WTC11 (cell line): ENCODE data around the gene SAYSD1.

Experiments used
- ATF1 ChIP-seq: sonication (generic); formaldehyde crosslinking; IDR thresholded peaks from 2 replicates; pipeline ENCODE4 v1.8.1; 2023; ENCODE audit warnings: mild to moderate bottlenecking, moderate library complexity, missing genetic modification reagents
- CREB1 ChIP-seq: sonication (generic); formaldehyde crosslinking; IDR thresholded peaks from 2 replicates; pipeline ENCODE4 v1.8.0; 2023; ENCODE audit warnings: mild to moderate bottlenecking, missing genetic modification reagents
- CTCF ChIP-seq: fragments of 200-600 bp; IDR thresholded peaks from 2 replicates; pipeline ENCODE4 v1.8.0; 2022; ENCODE audit warnings: antibody characterized with exemption
- ETV6 ChIP-seq: sonication (generic); formaldehyde crosslinking; IDR thresholded peaks from 2 replicates; pipeline ENCODE4 v1.8.1; 2022; ENCODE audit warnings: mild to moderate bottlenecking, missing genetic modification reagents
- FOXJ3 ChIP-seq: sonication (generic); formaldehyde crosslinking; IDR thresholded peaks from 2 replicates; pipeline ENCODE4 v1.9.0; 2021; ENCODE audit warnings: missing genetic modification reagents, mild to moderate bottlenecking, borderline replicate concordance
- FOXK1 ChIP-seq: sonication (generic); formaldehyde crosslinking; IDR thresholded peaks from 2 replicates; pipeline ENCODE4 v1.8.0; 2022; ENCODE audit warnings: mild to moderate bottlenecking, moderate library complexity, missing genetic modification reagents
- JUN ChIP-seq: sonication (generic); formaldehyde crosslinking; IDR thresholded peaks from 2 replicates; pipeline ENCODE4 v1.8.0; 2023; ENCODE audit warnings: mild to moderate bottlenecking, missing genetic modification reagents
- KAT7 ChIP-seq: sonication (generic); formaldehyde crosslinking; IDR thresholded peaks from 2 replicates; pipeline ENCODE4 v1.8.1; 2023; ENCODE audit warnings: missing genetic modification reagents, mild to moderate bottlenecking, borderline replicate concordance
- MLX ChIP-seq: sonication (generic); formaldehyde crosslinking; IDR thresholded peaks from 2 replicates; pipeline ENCODE4 v1.8.1; 2023; ENCODE audit warnings: mild to moderate bottlenecking, missing genetic modification reagents, moderate library complexity
- SMAD4 ChIP-seq: sonication (generic); formaldehyde crosslinking; IDR thresholded peaks from 2 replicates; pipeline ENCODE4 v1.8.0; 2022; ENCODE audit warnings: mild to moderate bottlenecking, missing genetic modification reagents
- SP1 ChIP-seq: sonication (generic); formaldehyde crosslinking; conservative IDR thresholded peaks from 2 replicates; pipeline ENCODE4 v1.8.1; 2022; ENCODE audit warnings: missing genetic modification reagents
- TP53 ChIP-seq: sonication (generic); formaldehyde crosslinking; IDR thresholded peaks from 2 replicates; pipeline ENCODE4 v1.8.1; 2023; ENCODE audit warnings: mild to moderate bottlenecking, missing genetic modification reagents
- ZNF512 ChIP-seq: sonication (generic); formaldehyde crosslinking; IDR thresholded peaks from 2 replicates; pipeline ENCODE4 v1.8.1; 2022; ENCODE audit warnings: missing genetic modification reagents, borderline replicate concordance
- TF ChIP-seq, protein P1 (sequence below): sonication (generic); formaldehyde crosslinking; IDR thresholded peaks from 2 replicates; pipeline ENCODE4 v1.8.1; 2022; ENCODE audit warnings: mild to moderate bottlenecking, missing genetic modification reagents, moderate library complexity, borderline replicate concordance

DNA sequence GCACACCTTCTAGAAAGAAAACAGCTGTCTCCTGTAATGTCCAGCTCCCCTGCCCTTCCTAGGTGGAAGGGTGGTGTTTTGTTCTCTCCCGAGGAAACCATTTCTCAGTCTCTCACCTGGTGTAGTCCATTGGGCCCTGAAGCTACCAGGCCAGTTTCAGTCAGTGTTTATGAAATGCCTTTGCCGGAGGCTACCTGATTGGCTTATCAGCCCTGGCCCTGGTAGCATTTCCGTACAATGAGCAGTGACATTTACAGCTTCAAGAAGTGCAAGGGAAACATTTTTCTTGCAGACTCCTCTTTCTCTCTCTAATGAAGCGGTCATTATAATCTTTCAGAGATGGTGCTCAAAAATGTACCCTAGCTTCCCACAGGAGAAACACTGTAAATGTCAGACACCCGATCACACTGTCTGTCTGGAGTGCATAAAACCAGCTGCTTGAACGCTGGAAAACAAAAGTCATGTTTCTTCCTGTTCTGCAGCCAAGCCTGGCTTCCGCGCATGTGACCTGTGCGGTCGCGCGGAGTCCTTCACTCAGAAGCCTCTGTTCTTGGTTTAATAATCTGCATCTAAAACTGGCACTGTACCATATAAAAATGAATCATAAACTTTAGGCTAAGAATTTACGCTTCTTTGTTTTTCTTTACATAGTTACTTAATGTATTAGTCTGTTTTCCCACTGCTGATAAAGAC is 28.4 kb upstream of the SAYSD1 start:
- TF ChIP-seq CTCF (no peak), MLX (CRISPR knock-in tag) (no peak), SP1 (CRISPR knock-in tag) (no peak), FOXK1 (CRISPR knock-in tag) (no peak), CREB1 (CRISPR knock-in tag) (no peak), ETV6 (CRISPR knock-in tag) (no peak), ATF1 (CRISPR knock-in tag) (no peak), ZNF512 (CRISPR knock-in tag) (no peak), TP53 (CRISPR knock-in tag) (no peak), JUN (CRISPR knock-in tag) (no peak), KAT7 (CRISPR knock-in tag) (no peak), SMAD4 (CRISPR knock-in tag) (no peak), FOXJ3 (CRISPR knock-in tag) (no peak)
- TF ChIP-seq, protein P1, sequence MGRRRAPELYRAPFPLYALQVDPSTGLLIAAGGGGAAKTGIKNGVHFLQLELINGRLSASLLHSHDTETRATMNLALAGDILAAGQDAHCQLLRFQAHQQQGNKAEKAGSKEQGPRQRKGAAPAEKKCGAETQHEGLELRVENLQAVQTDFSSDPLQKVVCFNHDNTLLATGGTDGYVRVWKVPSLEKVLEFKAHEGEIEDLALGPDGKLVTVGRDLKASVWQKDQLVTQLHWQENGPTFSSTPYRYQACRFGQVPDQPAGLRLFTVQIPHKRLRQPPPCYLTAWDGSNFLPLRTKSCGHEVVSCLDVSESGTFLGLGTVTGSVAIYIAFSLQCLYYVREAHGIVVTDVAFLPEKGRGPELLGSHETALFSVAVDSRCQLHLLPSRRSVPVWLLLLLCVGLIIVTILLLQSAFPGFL (CRISPR knock-in tag) = no peak
